ENCODE data around the gene ADM2.
"Not testable (repeated sequence)": the region's sequence is repeated elsewhere in the genome, so short reads cannot be mapped to it uniquely, and the experiment has no call there.

ADM2 gene

DNA sequence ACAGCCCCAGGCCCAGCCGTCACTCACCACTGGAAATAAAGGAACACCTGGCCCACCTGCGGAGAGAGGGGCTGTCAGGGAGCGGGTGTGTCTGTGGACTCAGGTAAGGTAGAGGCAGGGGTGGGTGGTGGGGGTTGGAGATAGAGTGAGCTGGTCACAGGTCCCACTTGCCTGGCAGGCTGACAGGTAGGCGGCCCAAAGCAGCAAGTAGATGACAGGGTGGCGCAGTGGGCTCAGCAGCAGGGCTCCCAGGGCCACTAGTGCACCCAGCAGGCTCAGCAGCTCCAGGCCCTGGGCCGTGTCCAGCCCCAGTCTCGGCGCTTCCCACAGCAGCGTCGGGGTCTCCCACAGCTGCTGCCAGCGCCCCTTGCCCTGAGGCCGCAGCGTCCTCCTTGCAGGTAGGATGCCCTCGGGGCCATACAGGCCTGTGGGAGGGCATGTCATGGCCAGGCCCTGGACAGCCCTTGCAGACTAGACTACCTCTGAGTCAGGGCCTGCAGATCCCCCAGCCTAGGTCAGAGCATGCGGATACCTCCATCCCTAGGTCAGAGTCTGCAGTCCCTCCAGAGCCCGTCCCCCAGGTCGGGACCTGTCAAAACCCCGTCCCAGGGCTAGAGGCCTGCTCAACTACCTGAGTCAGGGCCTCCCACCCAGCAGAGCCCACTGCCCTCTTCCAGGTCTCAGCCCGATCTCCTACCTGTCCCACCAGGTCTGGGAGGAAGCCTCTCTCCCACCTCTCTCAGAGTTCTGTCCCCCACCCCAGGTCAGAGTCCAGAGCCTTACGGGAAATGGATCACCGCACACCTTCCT is 25.5 kb downstream of the ADM2 start:
- DNase-seq = peak in 1 of 2 experiments; percentile 35

GRCh38 chr22:50507421-50507990 is 26.2 kb downstream of the ADM2 start, which contains the start of gene LMF2:
LMF2 (minus strand) TSS chr22:50507702; CDS start chr22:50507675, 27 bp downstream.
- no peak for DNase-seq

DNA sequence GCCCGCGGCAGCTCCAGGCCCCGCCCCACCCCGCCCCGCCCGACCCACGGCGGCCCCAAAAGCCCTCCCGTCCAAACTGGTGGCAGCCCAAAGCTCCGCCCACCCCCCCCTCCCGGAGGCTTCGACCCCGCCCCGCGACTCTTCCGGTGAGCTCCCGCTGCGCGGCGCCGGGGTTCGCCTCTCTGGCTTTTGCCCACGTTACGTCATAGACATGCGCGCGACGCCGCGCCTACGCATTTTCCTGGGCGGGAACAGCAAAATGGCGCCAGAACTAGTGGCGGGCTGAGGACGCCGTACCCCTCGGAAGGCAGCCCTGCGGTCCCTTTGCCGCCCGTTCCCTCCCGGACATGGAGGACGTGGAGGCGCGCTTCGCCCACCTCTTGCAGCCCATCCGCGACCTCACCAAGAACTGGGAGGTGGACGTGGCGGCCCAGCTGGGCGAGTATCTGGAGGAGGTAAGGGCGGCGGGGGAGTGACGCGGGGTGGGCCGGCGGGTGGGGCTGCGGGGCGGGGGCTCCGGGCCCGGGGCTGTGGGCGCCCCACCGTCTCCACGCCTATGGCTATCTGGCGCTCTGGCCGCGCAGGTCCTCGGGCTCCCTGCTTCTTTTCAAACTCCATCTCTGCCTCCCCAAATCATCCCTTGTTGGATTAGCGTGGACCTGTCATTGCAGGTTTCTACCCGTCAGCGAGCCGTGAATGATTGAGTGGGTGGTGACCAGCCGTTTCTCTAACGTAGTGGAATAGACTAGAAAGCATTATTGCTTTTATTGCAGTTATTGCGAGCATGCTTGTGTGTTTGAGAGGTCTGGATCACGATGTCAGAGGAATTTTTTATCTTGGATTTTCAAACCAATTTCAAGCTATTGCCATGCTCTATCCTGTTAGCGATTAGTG is 26.9 kb downstream of the ADM2 start, which contains the start of gene NCAPH2:
Gene NCAPH2, plus strand, starts transcription at position 234 of the 894 bp plus-strand sequence. Its CDS starts 114 bp downstream, at position 348.
- DNase-seq = peak; percentile 94 to 98

DNA sequence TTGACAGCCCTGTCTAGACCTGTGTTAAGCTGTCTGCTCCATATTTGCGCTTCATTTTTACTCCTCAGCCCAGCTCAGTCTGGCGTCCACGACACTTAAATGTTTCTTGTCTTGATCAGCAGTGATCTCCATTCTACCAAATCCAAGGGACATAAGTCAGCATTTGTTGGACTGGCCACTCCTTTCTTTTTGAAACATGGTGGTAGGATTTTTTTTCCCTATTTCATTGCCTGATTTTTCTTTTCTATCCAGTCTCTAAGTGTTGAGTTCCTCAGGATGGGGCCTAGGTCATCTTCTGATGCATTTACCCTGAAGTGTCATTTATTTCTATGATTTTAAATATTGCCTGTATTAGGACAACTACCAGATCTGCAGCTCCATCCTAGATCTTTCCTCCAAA is 27.6 kb downstream of the ADM2 start:
- no peak for DNase-seq

DNA sequence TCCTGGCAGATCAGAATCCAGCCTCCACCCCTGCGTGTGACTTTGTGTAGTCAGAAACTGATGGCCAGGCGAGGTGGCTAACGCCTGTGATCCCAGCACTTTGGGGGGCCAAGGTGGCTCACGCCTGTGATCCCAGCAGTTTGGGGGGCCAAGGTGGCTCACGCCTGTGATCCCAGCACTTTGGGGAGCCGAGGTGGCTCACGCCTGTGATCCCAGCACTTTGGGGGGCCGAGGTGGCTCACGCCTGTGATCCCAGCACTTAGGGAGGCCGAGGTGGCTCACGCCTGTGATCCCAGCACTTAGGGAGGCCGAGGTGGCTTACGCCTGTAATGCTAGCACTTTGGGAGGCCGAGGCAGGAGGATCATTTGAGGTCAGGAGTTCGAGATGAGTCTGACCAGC is 31.8 kb downstream of the ADM2 start:
- no peak for DNase-seq

DNA sequence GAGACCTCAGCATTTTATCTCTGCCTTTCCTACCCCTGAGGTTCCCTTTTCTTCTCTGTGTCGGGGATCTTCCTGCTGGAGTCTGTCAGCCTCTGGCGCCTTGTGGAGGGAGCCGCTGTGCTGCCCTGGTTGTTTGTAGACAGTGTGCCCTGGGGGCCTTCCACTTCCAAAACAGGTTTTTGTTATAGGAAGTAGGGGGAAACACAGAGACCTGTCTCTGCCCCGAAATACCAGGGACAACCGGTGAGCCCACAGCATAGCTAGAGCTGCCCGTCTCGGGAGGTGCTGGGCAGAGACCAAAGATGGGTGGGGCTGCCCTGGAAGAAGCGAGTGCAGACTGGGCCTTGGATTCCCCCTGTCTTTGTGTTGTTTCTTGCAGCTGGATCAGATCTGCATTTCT is 34.7 kb downstream of the ADM2 start:
- DNase-seq = no peak

DNA sequence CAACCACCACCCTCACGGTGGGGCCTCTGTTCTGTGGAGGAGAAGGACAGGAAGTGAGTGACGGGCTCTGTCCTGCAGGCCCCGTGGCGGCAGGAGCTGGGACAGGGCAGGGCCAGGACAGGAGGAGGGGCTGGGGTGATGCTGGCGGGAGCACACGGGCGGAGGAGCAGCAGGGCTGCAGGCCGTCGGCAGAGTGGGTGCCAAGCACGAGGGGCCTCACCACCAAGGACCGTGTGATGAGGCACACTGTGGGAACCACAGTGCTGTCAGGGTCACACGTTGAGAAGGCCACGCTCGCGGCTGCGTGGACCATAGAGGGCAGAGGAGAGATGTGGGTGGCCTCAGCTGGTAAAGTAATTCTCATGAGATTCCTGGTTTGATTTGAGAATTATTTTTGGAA is 35.5 kb downstream of the ADM2 start:
- no peak for DNase-seq

DNA sequence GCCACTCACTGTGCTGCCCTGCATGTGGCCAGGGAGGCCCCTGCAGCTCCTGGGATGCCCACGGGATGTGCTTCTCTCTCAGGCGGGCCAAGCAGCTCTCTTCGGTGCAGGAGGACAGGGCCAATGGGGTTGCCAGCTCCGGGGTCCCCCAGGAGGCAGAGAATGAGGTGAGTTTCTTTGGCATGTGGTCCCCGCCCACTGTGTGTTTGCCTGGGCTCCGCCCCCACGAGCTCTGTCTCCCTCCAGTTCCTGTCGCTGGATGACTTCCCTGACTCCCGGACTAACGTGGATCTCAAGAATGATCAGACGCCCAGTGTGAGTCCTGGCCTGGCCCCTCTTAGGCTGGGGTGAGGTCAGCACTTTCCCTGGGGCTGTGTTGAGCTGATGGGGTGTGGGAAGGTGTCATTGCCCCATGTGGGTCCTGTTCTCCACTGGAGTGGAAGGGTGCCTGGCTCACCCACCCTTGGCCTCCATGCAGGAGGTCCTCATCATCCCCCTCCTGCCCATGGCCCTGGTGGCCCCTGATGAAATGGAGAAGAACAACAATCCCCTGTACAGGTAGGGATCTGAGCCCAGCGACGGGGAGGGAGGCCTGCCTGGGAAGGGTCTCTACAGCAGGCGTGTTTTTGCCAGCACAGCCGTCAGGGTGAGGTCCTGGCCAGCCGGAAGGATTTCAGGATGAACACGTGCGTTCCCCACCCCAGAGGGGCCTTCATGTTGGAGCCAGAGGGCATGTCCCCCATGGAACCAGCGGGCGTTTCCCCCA is 36.3 kb downstream of the ADM2 start:
- no peak for DNase-seq

DNA sequence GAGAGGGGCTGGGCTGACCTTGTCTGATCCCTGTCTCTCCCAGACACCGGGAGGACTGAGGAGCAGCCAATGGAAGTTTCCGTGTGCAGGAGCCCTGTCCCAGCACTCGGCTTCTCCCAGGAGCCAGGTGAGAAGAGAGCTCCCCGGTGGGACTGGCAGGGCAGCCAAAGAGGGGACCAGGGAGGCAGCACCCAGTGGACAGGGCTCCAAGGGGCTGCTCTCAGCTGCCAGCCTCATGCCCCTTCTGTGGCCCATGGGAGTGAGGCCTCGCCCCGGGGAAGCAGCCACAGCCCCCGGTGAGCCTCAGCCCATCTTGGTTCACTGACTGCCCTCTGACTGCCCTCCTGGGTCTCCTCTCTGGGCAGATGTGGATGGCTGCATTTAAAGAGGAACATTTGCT is 37.3 kb downstream of the ADM2 start:
- DNase-seq = no peak

DNA sequence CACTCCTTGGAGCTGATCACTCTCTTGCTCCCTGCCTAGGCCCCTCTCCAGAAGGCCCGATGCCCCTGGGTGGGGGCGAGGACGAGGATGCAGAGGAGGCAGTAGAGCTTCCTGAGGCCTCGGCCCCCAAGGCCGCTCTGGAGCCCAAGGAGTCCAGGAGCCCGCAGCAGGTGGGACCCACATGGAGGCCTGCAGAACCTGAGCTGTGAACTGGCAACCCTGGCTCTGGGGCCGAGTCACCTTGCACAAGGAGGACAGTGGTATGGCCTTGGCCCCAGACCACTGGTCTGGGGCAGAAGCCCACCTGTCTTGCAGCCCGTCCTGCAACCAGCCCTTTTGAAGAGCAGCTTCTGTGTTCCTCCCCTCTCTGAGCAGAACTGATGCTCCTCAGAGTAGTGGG is 37.8 kb downstream of the ADM2 start:
- DNase-seq = no peak

GRCh38 chr22:50520184-50520583 is 38.8 kb downstream of the ADM2 start:
- DNase-seq = not testable (repeated sequence)

- DNase-seq = no peak
Observed at GRCh38 chr22:50520826-50521453, 39.6 kb downstream of the ADM2 start.

DNA sequence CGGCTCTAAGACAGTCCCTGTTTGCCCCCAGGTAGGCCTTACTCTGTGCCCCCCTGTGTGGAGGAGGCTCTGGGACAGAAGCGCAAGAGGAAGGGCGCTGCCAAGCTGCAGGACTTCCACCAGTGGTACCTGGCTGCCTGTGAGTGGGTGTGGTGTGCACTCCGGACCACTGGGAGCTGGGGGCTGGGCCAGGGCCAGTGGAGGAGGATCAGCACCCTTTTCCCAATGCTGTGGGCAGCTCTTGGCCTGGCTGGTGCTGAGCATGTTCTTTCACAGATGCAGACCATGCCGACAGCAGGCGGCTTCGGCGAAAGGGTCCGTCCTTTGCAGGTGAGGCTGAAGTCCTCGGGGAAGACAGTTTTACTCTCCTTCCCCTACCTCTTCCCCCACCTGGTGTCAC is 40.4 kb downstream of the ADM2 start:
- no peak for DNase-seq

GRCh38 chr22:50522208-50522805 is 41.0 kb downstream of the ADM2 start:
- DNase-seq = no peak

GRCh38 chr22:50522806-50523438 is 41.6 kb downstream of the ADM2 start:
- no peak for DNase-seq

DNA sequence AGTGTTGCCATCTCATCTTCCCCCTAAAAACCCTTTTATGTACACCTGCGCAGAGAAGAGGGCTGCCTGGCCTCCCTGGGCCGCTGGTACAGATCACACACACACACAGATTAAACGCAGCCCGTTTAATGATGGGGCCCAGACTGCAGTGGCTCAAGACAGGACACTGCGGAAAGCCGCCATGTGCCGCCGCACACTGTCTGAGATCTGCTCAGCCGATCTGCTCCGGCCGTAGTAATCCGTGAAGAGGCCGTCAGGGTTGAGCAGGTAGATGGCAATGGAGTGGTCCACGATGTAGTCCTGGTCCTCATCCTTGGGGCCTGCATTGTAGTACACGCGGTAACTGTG is 42.1 kb downstream of the ADM2 start:
- no peak for DNase-seq

- peak in 1 of 2 experiments; percentile 32 for DNase-seq
Observed at GRCh38 chr22:50523806-50524675, 42.7 kb downstream of the ADM2 start.

DNA sequence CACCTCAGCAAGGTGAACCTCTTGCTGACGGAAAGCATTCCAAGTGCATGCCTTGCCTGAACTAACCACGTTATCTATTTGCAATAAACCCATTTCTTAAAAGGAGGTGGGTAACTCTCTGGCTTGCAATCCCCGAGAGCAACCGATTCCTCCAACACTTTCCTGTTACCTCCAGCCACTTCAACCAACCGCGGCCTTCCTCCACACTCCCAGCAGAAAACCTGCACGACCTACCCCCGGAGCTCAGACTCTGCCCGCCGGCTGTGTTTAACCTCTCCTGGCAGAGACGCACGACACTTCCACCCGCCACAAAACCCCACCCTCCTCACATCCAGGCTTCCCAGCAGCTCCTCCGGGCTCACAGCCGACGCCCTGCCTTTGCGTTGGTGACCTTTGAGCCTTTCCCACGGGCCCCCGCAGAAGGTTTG is 43.3 kb downstream of the ADM2 start:
- DNase-seq = no peak

GRCh38 chr22:50525104-50525857 is 43.9 kb downstream of the ADM2 start, which contains the start of gene SCO2:
SCO2 (minus strand) TSS chr22:50525598; CDS start chr22:50524411, 1,187 bp downstream.
- DNase-seq = peak; percentile 91 to 98

- DNase-seq = no peak
Observed at GRCh38 chr22:50525858-50526107, 44.4 kb downstream of the ADM2 start.

Measured in NCI-H524 (cell line).